AG09309 (cell line): ENCODE results near the gene MAU2.

Source experiments
- DNase-seq: peaks from one replicate; pipeline ENCODE4 v3.0.0-alpha.2; 2010; ENCODE audit warnings: low read depth
- H3K4me3 ChIP-seq: 2 replicates; pipeline ENCODE4 v1.5.1; 2011; ENCODE audit warnings: mild to moderate bottlenecking, low read depth, low read length, moderate library complexity; ENCODE audit not compliant: control insufficient read depth
- CTCF ChIP-seq: IDR thresholded peaks from 2 replicates; pipeline ENCODE4 v1.5.1; 2011; ENCODE audit warnings: mild to moderate bottlenecking, low read depth, low read length, inconsistent platforms; ENCODE audit not compliant: insufficient read depth, control insufficient read depth; ENCODE audit errors: missing control alignments

The MAU2 gene

DNA sequence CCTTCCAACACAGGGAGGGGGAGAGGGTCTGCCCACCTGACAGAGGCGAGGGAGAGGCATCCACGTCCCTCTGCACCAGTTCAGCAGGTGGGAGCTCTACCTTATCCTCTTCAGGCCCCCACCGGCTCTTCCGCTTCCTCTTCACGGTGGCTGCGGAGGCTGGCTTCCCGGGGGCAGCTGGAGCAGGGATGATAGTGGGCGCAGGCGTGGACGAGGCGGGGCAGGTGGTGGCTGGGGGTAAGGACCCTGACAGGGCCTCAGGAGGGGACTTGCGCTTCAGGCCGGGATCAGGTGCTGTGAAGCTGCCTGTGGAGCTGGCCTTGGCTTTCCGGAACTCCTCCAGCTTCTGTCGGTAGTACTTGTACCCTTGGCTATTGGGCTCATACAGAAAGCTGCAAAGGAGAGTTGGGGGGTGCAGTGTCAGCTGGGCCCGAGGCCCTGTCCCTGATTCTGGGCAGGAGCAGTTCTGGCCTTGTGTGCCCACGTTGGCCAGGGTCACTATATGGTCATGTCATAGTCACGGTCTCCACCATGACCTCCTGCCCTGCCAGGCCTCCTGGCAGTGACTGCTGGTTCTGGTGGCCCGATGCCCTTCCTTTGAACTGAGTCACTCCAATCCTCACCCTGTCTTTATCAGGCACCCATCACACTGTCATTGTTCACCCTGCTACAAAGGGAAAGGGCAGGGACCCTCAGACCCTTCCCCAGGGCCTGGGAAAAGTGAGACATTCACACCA lies 23.5 kb upstream of the MAU2 start:
- no peak for TF ChIP-seq CTCF
- no peak for DNase-seq

GRCh38 chr19:19297759-19298158 lies 22.9 kb upstream of the MAU2 start:
- DNase-seq = no peak
- TF ChIP-seq CTCF = no peak
- no peak overlapping the region for H3K4me3 ChIP-seq

More for the DNA sequence above, 23.5 kb upstream of the MAU2 start:
- H3K4me3 ChIP-seq = no peak overlapping the region

- no peak overlapping the region for H3K4me3 ChIP-seq
- DNase-seq = no peak
- no peak for TF ChIP-seq CTCF
Measured at GRCh38 chr19:19300613-19301012, 20.0 kb upstream of the MAU2 start.

DNA sequence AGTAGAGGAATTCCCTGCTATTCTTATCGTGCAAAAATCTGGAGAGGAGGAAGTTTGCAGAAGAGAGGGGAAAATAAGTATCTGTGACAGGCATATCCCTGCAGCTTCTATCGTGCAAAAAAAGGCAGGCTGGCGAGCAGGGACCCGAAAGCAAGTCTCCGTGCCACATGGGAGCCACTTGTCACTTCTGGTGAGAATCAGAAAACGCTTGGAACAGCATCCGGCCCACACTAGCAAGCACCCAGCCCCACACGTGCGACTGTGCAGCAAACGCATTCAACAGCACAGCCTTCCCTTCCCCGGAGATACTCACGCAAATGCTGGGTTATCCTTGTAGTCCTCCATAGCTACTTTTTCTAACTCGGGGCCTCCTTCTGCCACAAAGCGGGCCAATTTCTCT lies 17.2 kb upstream of the MAU2 start:
- no peak overlapping the region for H3K4me3 ChIP-seq
- TF ChIP-seq CTCF = no peak
- no peak for DNase-seq

GRCh38 chr19:19304186-19304965 lies 16.3 kb upstream of the MAU2 start:
- no peak for TF ChIP-seq CTCF
- DNase-seq = no peak
- no peak overlapping the region for H3K4me3 ChIP-seq

GRCh38 chr19:19305066-19305465 lies 15.6 kb upstream of the MAU2 start:
- TF ChIP-seq CTCF = no peak
- no peak overlapping the region for H3K4me3 ChIP-seq
- DNase-seq = no peak
